ENCODE measurements around the gene MYO5A.

GRCh38 chr15:52514482-52514881 is 14.2 kb downstream of the MYO5A start:
- TF ChIP-seq FOXM1 (IDR thresholded peaks at IDR 0.05; ENCODE audit: borderline replicate concordance) (no peak), TARDBP (IDR thresholded peaks at IDR 0.05) (no peak), ZNF384 (IDR thresholded peaks at IDR 0.05) (no peak)
